Measurements from ENCODE around the gene GPC5.

GRCh38 chr13:91504216-91504615 is 105.8 kb downstream of the GPC5 start:
- TF ChIP-seq EZH2 (IDR thresholded peaks at IDR 0.05; ENCODE audit: insufficient read depth, poor library complexity, severe bottlenecking) (no peak), EZH2phosphoT487 (IDR thresholded peaks at IDR 0.05; ENCODE audit: insufficient read depth, low read depth) (no peak)

Measured in GM23248 (cell line).